HepG2 (cell line): Measurements from ENCODE around the gene TTC5. TPM values are rescaled to one million over a fixed set of nuclear protein-coding genes. Genes with fewer than 3 reads are reported as not detected.

ENCODE experiments used
- ARNT2 ChIP-seq: sonication (generic); formaldehyde crosslinking; IDR thresholded peaks from 2 replicates; pipeline ENCODE4 v1.8.0; 2022; ENCODE audit warnings: mild to moderate bottlenecking, low read depth, missing genetic modification reagents, moderate library complexity
- IRX3 ChIP-seq: sonication (generic); formaldehyde crosslinking; IDR thresholded peaks from 2 replicates; pipeline ENCODE4 v1.8.1; 2023; ENCODE audit warnings: mild to moderate bottlenecking, low read depth, missing genetic modification reagents, borderline replicate concordance
- ISL2 ChIP-seq: sonication (generic); formaldehyde crosslinking; IDR thresholded peaks from 2 replicates; pipeline ENCODE4 v1.5.0; 2020; ENCODE audit warnings: missing genetic modification reagents
- MEF2D ChIP-seq: sonication (generic); formaldehyde crosslinking; IDR thresholded peaks from 2 replicates; pipeline ENCODE4 v1.5.1; 2020; ENCODE audit warnings: mild to moderate bottlenecking, missing genetic modification reagents
- NAIF1 ChIP-seq: sonication (generic); formaldehyde crosslinking; IDR thresholded peaks from 2 replicates; pipeline ENCODE4 v1.5.0; 2020; ENCODE audit warnings: mild to moderate bottlenecking, missing genetic modification reagents, borderline replicate concordance
- SALL2 ChIP-seq: sonication (generic); formaldehyde crosslinking; IDR thresholded peaks from 2 replicates; pipeline ENCODE4 v1.8.1; 2023; ENCODE audit warnings: mild to moderate bottlenecking, missing genetic modification reagents, inconsistent platforms
- SMAD1 ChIP-seq: sonication (generic); formaldehyde crosslinking; IDR thresholded peaks from 2 replicates; pipeline ENCODE4 v1.4.0; 2020; ENCODE audit warnings: missing genetic modification reagents, low read depth, mild to moderate bottlenecking, borderline replicate concordance
- SMARCC2 ChIP-seq: fragments of 450-650 bp; IDR thresholded peaks from 2 replicates; pipeline ENCODE4 v1.6.1; 2017; ENCODE audit warnings: antibody characterized with exemption, mild to moderate bottlenecking
- TAF15 ChIP-seq: fragments of 200-400 bp; formaldehyde crosslinking; IDR thresholded peaks from one replicate; pipeline ENCODE4 v1.6.1; 2018; ENCODE audit warnings: mild to moderate bottlenecking, low read depth, low read length; ENCODE audit not compliant: poor library complexity, severe bottlenecking
- THAP8 ChIP-seq: sonication (generic); formaldehyde crosslinking; IDR thresholded peaks from 2 replicates; pipeline ENCODE4 v1.5.1; 2020; ENCODE audit warnings: missing genetic modification reagents, mild to moderate bottlenecking, borderline replicate concordance
- ZIK1 ChIP-seq: sonication (generic); formaldehyde crosslinking; IDR thresholded peaks from 2 replicates; pipeline ENCODE4 v1.5.0; 2020; ENCODE audit warnings: mild to moderate bottlenecking, low read depth, missing genetic modification reagents, borderline replicate concordance
- ZNF224 ChIP-seq: sonication (generic); formaldehyde crosslinking; IDR thresholded peaks from 2 replicates; pipeline ENCODE4 v1.5.0; 2020; ENCODE audit warnings: mild to moderate bottlenecking, missing genetic modification reagents
- ZNF644 ChIP-seq: IDR thresholded peaks from 2 replicates; pipeline ENCODE4 v1.6.1; 2016; ENCODE audit warnings: low read depth
- ZNF761 ChIP-seq: sonication (generic); formaldehyde crosslinking; conservative IDR thresholded peaks from 2 replicates; pipeline ENCODE4 v1.4.0; 2020; ENCODE audit warnings: mild to moderate bottlenecking, missing genetic modification reagents
- ZNF850 ChIP-seq: sonication (generic); formaldehyde crosslinking; conservative IDR thresholded peaks from 2 replicates; pipeline ENCODE4 v1.9.0; 2021; ENCODE audit warnings: mild to moderate bottlenecking, missing genetic modification reagents
- polyA plus RNA-seq, 8 experiments: library from polyadenylated mRNA; depleted of rRNA in 3 of 8; stranded (reverse) in 7 of 8; unstranded in 1 of 8; fragments of >200 nt; fragmentation: Illumina TruSeq in 4 of 8; extraction: Trizol in 4 of 8; gene quantifications; 2 replicates each; pipeline versions ENCODE4 v1.2.1 to v1.2.3, GENCODE V29; 2011 to 2016; ENCODE audit warnings: low read depth in 4 of 8, missing spikeins in 1 of 8, mixed read lengths in 1 of 8; ENCODE audit not compliant: insufficient read depth in 1 of 8
- total RNA-seq, 5 experiments: library from RNA; depleted of rRNA; stranded (reverse); fragments of >200 nt; fragmentation: Illumina TruSeq; extraction: Trizol; gene quantifications; 2 replicates each; pipeline ENCODE4 v1.2.3, GENCODE V29; 2016; ENCODE audit warnings: low read depth in 1 of 5
- TF ChIP-seq, protein P1 (sequence below): IDR thresholded peaks from 2 replicates; pipeline ENCODE4 v1.6.1; 2016; ENCODE audit warnings: missing compliant biosample characterization, missing genetic modification reagents, borderline replicate concordance
- TF ChIP-seq, protein P2 (sequence below): sonication (generic); formaldehyde crosslinking; IDR thresholded peaks from 2 replicates; pipeline ENCODE4 v1.4.0; 2020; ENCODE audit warnings: mild to moderate bottlenecking, missing genetic modification reagents
- TF ChIP-seq, protein P3 (sequence below), 2 experiments: sonication (generic) in 1 of 2; formaldehyde crosslinking in 1 of 2; IDR thresholded peaks; 2 replicates each; pipeline versions ENCODE4 v1.6.1 to v1.9.0; 2014 to 2022; ENCODE audit warnings: antibody characterized with exemption in 1 of 2, borderline replicate concordance in 1 of 2, inconsistent platforms in 1 of 2, low read depth in 1 of 2, missing genetic modification reagents in 1 of 2

The TTC5 gene
- total and polyA plus RNA-seq, 2 of the 13 experiments (the other 11 are each of a cell fraction or from before 2014, with no cell fraction given), result 8.7 to 28.5 TPM

GRCh38 chr14:20305265-20306078 is at the start of gene TTC5 (continued):
- TF ChIP-seq, protein P1, sequence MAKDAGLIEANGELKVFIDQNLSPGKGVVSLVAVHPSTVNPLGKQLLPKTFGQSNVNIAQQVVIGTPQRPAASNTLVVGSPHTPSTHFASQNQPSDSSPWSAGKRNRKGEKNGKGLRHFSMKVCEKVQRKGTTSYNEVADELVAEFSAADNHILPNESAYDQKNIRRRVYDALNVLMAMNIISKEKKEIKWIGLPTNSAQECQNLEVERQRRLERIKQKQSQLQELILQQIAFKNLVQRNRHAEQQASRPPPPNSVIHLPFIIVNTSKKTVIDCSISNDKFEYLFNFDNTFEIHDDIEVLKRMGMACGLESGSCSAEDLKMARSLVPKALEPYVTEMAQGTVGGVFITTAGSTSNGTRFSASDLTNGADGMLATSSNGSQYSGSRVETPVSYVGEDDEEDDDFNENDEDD, result peak; percentile 38; the same call in 1 of the 2 replicates
- TF ChIP-seq ARNT2 (CRISPR knock-in tag), result no peak
- no peak for TF ChIP-seq SMAD1 (CRISPR knock-in tag)
- no peak for TF ChIP-seq ZNF850
- no peak for TF ChIP-seq TAF15
- no peak for TF ChIP-seq SMARCC2
- TF ChIP-seq NAIF1 (CRISPR knock-in tag), result no peak
- TF ChIP-seq ZIK1 (CRISPR knock-in tag), result no peak
- TF ChIP-seq, protein P2, sequence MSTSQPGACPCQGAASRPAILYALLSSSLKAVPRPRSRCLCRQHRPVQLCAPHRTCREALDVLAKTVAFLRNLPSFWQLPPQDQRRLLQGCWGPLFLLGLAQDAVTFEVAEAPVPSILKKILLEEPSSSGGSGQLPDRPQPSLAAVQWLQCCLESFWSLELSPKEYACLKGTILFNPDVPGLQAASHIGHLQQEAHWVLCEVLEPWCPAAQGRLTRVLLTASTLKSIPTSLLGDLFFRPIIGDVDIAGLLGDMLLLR (CRISPR knock-in tag), result no peak
- TF ChIP-seq SALL2 (CRISPR knock-in tag), result 0 out of 2 replicates have a peak, but pooled peaks have one; percentile 21
- TF ChIP-seq MEF2D, result peak; percentile 76
- TF ChIP-seq ZNF761 (CRISPR knock-in tag), result peak; percentile 81
- TF ChIP-seq, protein P3, sequence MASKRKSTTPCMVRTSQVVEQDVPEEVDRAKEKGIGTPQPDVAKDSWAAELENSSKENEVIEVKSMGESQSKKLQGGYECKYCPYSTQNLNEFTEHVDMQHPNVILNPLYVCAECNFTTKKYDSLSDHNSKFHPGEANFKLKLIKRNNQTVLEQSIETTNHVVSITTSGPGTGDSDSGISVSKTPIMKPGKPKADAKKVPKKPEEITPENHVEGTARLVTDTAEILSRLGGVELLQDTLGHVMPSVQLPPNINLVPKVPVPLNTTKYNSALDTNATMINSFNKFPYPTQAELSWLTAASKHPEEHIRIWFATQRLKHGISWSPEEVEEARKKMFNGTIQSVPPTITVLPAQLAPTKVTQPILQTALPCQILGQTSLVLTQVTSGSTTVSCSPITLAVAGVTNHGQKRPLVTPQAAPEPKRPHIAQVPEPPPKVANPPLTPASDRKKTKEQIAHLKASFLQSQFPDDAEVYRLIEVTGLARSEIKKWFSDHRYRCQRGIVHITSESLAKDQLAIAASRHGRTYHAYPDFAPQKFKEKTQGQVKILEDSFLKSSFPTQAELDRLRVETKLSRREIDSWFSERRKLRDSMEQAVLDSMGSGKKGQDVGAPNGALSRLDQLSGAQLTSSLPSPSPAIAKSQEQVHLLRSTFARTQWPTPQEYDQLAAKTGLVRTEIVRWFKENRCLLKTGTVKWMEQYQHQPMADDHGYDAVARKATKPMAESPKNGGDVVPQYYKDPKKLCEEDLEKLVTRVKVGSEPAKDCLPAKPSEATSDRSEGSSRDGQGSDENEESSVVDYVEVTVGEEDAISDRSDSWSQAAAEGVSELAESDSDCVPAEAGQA (IDR thresholded peaks at IDR 0.05; ENCODE audit: low read depth), result peak; percentile 73; the same call in 1 of the 2 replicates
- TF ChIP-seq, protein P3 (CRISPR knock-in tag; IDR thresholded peaks at IDR 0.05; ENCODE audit: borderline replicate concordance), result no peak
- no peak for TF ChIP-seq ZNF224 (CRISPR knock-in tag)
- TF ChIP-seq ISL2, result peak; percentile 50; the same call in 1 of the 2 replicates
- no peak for TF ChIP-seq IRX3
- peak; percentile 68; the same call in 1 of the 2 replicates for TF ChIP-seq ZNF644 (CRISPR knock-in tag)
- TF ChIP-seq THAP8, result no peak
